ENCODE data around the gene ADGRF1. TPM values are rescaled to one million over a fixed set of nuclear protein-coding genes. Genes with fewer than 3 reads are reported as not detected.

The ADGRF1 gene
- total RNA-seq, 4 donors from 2014 or later: 7.4 to 57.0 (median 43.6) TPM

- intact Hi-C loops (cut with DNase I): no loop called here
- WGBS, 2 donors: 89 to 98% methylated on average over 3 of the region's 3 CpGs
- no peak overlapping the region for H3K27ac ChIP-seq
- DNase-seq: no peak
- no peaks in the 10 kb centered on the region for H3K4me1 ChIP-seq
- H3K27me3 ChIP-seq: no peaks in the 10 kb centered on the region
- H3K4me3 ChIP-seq: no peak overlapping the region
- no peaks in the 10 kb centered on the region for H3K9me3 ChIP-seq
- TF ChIP-seq POLR2A (IDR thresholded peaks at IDR 0.05): no peak
- no peak for TF ChIP-seq CTCF (IDR thresholded peaks at IDR 0.05)
- no peaks in the 10 kb centered on the region for H3K36me3 ChIP-seq
These were observed 33.8 kb downstream of the ADGRF1 start for GRCh38 chr6:47008397-47008763.

- WGBS, 2 donors: 76 to 82% methylated on average over 3 of the region's 3 CpGs
- Histone ChIP-seq H3K9me3 (no peaks in the 10 kb centered on the region), H3K36me3 (no peaks in the 10 kb centered on the region), H3K27ac (no peak overlapping the region), H3K4me3 (no peak overlapping the region), H3K27me3 (no peaks in the 10 kb centered on the region), H3K4me1 (no peaks in the 10 kb centered on the region)
- DNase-seq: no peak
- TF ChIP-seq POLR2A (IDR thresholded peaks at IDR 0.05) (no peak), CTCF (IDR thresholded peaks at IDR 0.05) (no peak)
- intact Hi-C loops (cut with DNase I): no loop called here
These were observed 34.3 kb downstream of the ADGRF1 start for GRCh38 chr6:47007657-47008396.

- 95 to 100% methylated on average over 1 of the region's 1 CpG for WGBS, 2 donors
- no peaks in the 10 kb centered on the region for H3K4me1 ChIP-seq
- TF ChIP-seq CTCF (IDR thresholded peaks at IDR 0.05) (no peak), POLR2A (IDR thresholded peaks at IDR 0.05) (no peak)
- H3K9me3 ChIP-seq: no peaks in the 10 kb centered on the region
- intact Hi-C loops (cut with DNase I): no loop called here
- no peak overlapping the region for H3K27ac ChIP-seq
- no peaks in the 10 kb centered on the region for H3K36me3 ChIP-seq
- H3K27me3 ChIP-seq: no peaks in the 10 kb centered on the region
- no peak for DNase-seq
- no peak overlapping the region for H3K4me3 ChIP-seq
These were observed 36.6 kb downstream of the ADGRF1 start for GRCh38 chr6:47005486-47005885.

- H3K4me3 ChIP-seq: no peak overlapping the region
- WGBS, 2 donors: 32 to 42% methylated on average over 3 of the region's 3 CpGs
- no peak overlapping the region for H3K27ac ChIP-seq
- no peak for TF ChIP-seq POLR2A (IDR thresholded peaks at IDR 0.05)
- TF ChIP-seq CTCF (IDR thresholded peaks at IDR 0.05): no peak
- no peaks in the 10 kb centered on the region for H3K4me1 ChIP-seq
- DNase-seq: no peak
- no peaks in the 10 kb centered on the region for H3K27me3 ChIP-seq
- H3K36me3 ChIP-seq: no peaks in the 10 kb centered on the region
- intact Hi-C loops (cut with DNase I): no loop called here
- H3K9me3 ChIP-seq: no peaks in the 10 kb centered on the region
These were observed 37.7 kb downstream of the ADGRF1 start for GRCh38 chr6:47004463-47004862.

- Histone ChIP-seq H3K36me3 (no peaks in the 10 kb centered on the region), H3K27me3 (no peaks in the 10 kb centered on the region), H3K4me3 (no peak overlapping the region), H3K9me3 (no peaks in the 10 kb centered on the region), H3K4me1 (no peaks in the 10 kb centered on the region), H3K27ac (no peak overlapping the region)
- 67 to 92% methylated on average over 2 to 4 of the region's 4 CpGs for WGBS, 2 donors
- DNase-seq: no peak
- TF ChIP-seq CTCF (IDR thresholded peaks at IDR 0.05) (no peak), POLR2A (IDR thresholded peaks at IDR 0.05) (no peak)
- intact Hi-C loops (cut with DNase I): no loop called here
These were observed 41.3 kb downstream of the ADGRF1 start for GRCh38 chr6:47000842-47001241.
